Loucy (cell line): Measurements from ENCODE around the gene UBXN6.

Experiments
- H2AFZ ChIP-seq: fragments of 200-600 bp; sonication (generic); 2 replicates; pipeline ENCODE4 v1.6.0; 2016; ENCODE audit warnings: antibody characterized with exemption, mild to moderate bottlenecking, low read length, moderate library complexity
- H3F3A ChIP-seq: fragments of 200-600 bp; 2 replicates; pipeline ENCODE4 v1.6.0; 2016; ENCODE audit warnings: antibody characterized with exemption, low read depth, mild to moderate bottlenecking
- H3K27me3 ChIP-seq: fragments of 200-600 bp; sonication (generic); 2 replicates; pipeline ENCODE4 v1.6.1; 2014; ENCODE audit warnings: low read length, mild to moderate bottlenecking; ENCODE audit not compliant: insufficient read depth, poor library complexity, severe bottlenecking
- H3K36me3 ChIP-seq: fragments of 200-600 bp; sonication (generic); 2 replicates; pipeline ENCODE4 v1.6.1; 2016; ENCODE audit warnings: low read length; ENCODE audit not compliant: insufficient read depth
- H3K4me1 ChIP-seq: fragments of 200-600 bp; sonication (generic); 2 replicates; pipeline ENCODE4 v1.5.1; 2014; ENCODE audit warnings: low read length, mild to moderate bottlenecking; ENCODE audit not compliant: insufficient read depth, poor library complexity, severe bottlenecking
- H3K4me2 ChIP-seq: fragments of 200-600 bp; sonication (generic); 2 replicates; pipeline ENCODE4 v1.6.0; 2014; ENCODE audit warnings: antibody characterized with exemption, low read length, low read depth, mild to moderate bottlenecking; ENCODE audit not compliant: poor library complexity, severe bottlenecking
- H3K4me3 ChIP-seq: fragments of 200-600 bp; sonication (generic); 2 replicates; pipeline ENCODE4 v1.5.1; 2014; ENCODE audit warnings: low read length, mild to moderate bottlenecking, mixed read lengths; ENCODE audit not compliant: poor library complexity, severe bottlenecking
- H3K79me2 ChIP-seq: fragments of 200-600 bp; sonication (generic); 2 replicates; pipeline ENCODE4 v1.6.1; 2014; ENCODE audit warnings: low read length; ENCODE audit not compliant: insufficient read depth
- H3K9ac ChIP-seq: fragments of 200-600 bp; sonication (generic); 2 replicates; pipeline ENCODE4 v1.6.0; 2014; ENCODE audit warnings: mild to moderate bottlenecking, low read depth, low read length, moderate library complexity; ENCODE audit not compliant: poor library complexity, severe bottlenecking
- H3K9me2 ChIP-seq: fragments of 200-600 bp; sonication (generic); replicated peaks from 2 replicates; pipeline ENCODE4 v1.6.1; 2016; ENCODE audit warnings: low read depth, low read length, mixed read lengths
- H3K9me3 ChIP-seq: fragments of 200-600 bp; sonication (generic); 2 replicates; pipeline ENCODE4 v1.6.1; 2014; ENCODE audit warnings: mild to moderate bottlenecking, antibody characterized with exemption, low read length, low read depth; ENCODE audit not compliant: insufficient read depth
- H4K20me1 ChIP-seq: fragments of 200-600 bp; sonication (generic); 2 replicates; pipeline ENCODE4 v1.6.0; 2014; ENCODE audit warnings: antibody characterized with exemption, low read length, mild to moderate bottlenecking; ENCODE audit not compliant: insufficient read depth, poor library complexity, severe bottlenecking
- EZH2phosphoT487 ChIP-seq: fragments of 200-600 bp; IDR thresholded peaks from 2 replicates; pipeline ENCODE4 v1.6.1; 2018; ENCODE audit warnings: antibody characterized with exemption, mild to moderate bottlenecking, moderate library complexity, borderline replicate concordance
- TF ChIP-seq, protein P1 (sequence below): fragments of 200-600 bp; sonication (generic); conservative IDR thresholded peaks from 2 replicates; pipeline ENCODE4 v1.5.1; 2014; ENCODE audit warnings: mild to moderate bottlenecking, antibody characterized with exemption, low read length

UBXN6 gene

DNA sequence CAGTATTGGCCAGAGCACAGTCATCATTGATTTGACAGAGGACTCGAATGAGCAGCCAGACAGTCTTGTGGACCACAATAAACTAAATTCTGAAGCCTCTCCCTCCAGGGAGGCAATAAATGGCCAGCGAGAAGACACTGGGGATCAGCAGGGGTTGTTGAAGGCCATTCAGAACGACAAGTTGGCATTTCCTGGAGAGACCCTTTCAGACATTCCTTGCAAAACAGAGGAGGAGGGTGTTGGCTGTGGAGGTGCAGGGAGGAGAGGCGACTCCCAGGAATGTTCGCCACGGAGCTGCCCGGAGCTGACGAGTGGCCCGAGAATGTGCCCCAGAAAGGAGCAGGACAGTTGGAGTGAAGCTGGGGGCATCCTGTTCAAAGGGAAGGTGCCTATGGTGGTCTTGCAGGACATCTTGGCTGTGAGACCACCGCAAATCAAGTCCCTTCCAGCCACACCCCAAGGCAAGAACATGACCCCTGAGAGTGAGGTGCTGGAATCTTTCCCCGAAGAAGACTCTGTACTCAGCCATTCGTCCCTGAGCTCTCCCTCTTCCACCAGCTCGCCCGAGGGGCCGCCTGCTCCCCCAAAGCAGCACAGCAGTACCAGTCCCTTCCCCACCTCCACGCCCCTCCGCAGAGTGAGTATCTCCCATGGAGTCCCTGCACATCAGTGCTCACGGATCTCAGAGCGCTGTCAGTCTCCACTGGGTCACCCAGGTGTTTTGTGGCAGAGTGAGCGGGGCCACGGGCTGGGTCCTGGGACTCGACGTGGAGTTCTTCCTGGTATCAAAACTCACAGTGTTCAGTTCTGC is 48.3 kb downstream of the UBXN6 start:
- Histone ChIP-seq H3K9me3 (no peaks in the 10 kb centered on the region), H3K9ac (no peak overlapping the region), H3K9me2 (no peaks in the 10 kb centered on the region), H3K4me2 (no peak overlapping the region), H3K79me2 (peaks cover 98% of the 10 kb centered on the region), H2AFZ (no peak overlapping the region), H4K20me1 (peaks cover 56% of the 10 kb centered on the region), H3K27me3 (no peaks in the 10 kb centered on the region), H3F3A (no peaks in the 10 kb centered on the region), H3K4me3 (no peak overlapping the region), H3K36me3 (peaks cover 56% of the 10 kb centered on the region; the same call in 1 of the 2 replicates), H3K4me1 (peaks cover 20% of the 10 kb centered on the region)
- TF ChIP-seq, protein P1, sequence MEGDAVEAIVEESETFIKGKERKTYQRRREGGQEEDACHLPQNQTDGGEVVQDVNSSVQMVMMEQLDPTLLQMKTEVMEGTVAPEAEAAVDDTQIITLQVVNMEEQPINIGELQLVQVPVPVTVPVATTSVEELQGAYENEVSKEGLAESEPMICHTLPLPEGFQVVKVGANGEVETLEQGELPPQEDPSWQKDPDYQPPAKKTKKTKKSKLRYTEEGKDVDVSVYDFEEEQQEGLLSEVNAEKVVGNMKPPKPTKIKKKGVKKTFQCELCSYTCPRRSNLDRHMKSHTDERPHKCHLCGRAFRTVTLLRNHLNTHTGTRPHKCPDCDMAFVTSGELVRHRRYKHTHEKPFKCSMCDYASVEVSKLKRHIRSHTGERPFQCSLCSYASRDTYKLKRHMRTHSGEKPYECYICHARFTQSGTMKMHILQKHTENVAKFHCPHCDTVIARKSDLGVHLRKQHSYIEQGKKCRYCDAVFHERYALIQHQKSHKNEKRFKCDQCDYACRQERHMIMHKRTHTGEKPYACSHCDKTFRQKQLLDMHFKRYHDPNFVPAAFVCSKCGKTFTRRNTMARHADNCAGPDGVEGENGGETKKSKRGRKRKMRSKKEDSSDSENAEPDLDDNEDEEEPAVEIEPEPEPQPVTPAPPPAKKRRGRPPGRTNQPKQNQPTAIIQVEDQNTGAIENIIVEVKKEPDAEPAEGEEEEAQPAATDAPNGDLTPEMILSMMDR: no peak
- TF ChIP-seq EZH2phosphoT487: no peak

DNA sequence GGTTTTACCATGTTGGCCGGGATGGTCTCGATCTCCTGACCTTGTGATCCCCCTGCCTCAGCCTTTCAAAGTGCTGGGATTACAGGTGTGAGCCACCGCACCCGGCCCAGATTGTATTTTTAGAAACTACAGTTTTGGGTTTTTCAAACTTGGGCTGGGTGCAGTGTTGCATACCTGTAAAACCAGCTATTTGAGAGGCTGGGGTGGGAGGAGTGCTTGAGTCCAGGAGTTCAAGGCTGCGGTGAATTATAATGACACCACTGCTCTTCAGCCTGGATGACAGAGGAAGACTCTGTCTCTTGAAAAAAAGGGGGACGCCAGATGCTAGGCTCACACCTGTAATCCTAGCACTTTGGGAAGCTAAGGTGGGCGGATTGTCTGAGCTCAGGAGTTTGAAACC is 51.0 kb downstream of the UBXN6 start:
- Histone ChIP-seq H3K36me3 (peaks cover 33% of the 10 kb centered on the region; the same call in 1 of the 2 replicates), H3K27me3 (peaks cover 5% of the 10 kb centered on the region), H3K9me3 (no peaks in the 10 kb centered on the region), H3K4me3 (no peak overlapping the region), H3K79me2 (peaks cover 90% of the 10 kb centered on the region), H3K9ac (no peak overlapping the region), H3K4me1 (peaks cover 31% of the 10 kb centered on the region), H2AFZ (no peak overlapping the region), H3K9me2 (no peaks in the 10 kb centered on the region), H3F3A (no peaks in the 10 kb centered on the region), H3K4me2 (no peak overlapping the region), H4K20me1 (peaks cover 56% of the 10 kb centered on the region)
- no peak for TF ChIP-seq EZH2phosphoT487
- TF ChIP-seq, protein P1: no peak

DNA sequence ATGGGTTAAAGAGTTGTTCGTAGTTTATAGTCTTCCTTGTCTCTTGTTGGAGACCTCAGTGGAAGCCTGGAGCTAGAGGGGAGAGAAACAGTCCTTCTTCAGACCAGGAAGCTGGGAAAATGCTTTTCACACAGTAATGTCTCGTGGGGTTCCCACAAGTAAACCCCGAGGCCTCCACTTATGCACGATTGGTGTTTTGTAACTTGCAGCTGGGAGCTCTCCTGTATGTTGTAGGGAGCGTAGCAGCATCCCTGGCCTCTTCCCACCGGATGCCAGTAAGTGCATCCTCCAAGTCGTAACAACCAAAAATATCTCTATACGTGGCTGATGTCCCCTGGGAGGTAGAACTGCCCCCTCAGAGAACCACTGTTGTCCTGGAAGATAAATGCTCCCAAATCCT is 51.6 kb downstream of the UBXN6 start:
- Histone ChIP-seq H3K27me3 (peaks cover 5% of the 10 kb centered on the region), H3K36me3 (peaks cover 32% of the 10 kb centered on the region; the same call in 1 of the 2 replicates), H3K79me2 (peaks cover 85% of the 10 kb centered on the region), H3K4me1 (peaks cover 32% of the 10 kb centered on the region), H2AFZ (no peak overlapping the region), H3F3A (no peaks in the 10 kb centered on the region), H3K9me3 (no peaks in the 10 kb centered on the region), H3K4me2 (peak overlapping the region; percentile 93), H3K4me3 (peak overlapping the region; percentile 11), H3K9me2 (no peaks in the 10 kb centered on the region), H4K20me1 (peaks cover 54% of the 10 kb centered on the region), H3K9ac (peak overlapping the region; percentile 25)
- no peak for TF ChIP-seq EZH2phosphoT487
- TF ChIP-seq, protein P1: no peak
